ENCODE results near the gene SLC22A23. TPM values are rescaled to one million over a fixed set of nuclear protein-coding genes. Genes with fewer than 3 reads are reported as not detected.

SLC22A23 gene
- total RNA-seq, 1 donor from 2014 or later = 5.7 TPM

GRCh38 chr6:3329393-3330051 lies 127.3 kb downstream of the SLC22A23 start:
- H3K4me3 Mint-ChIP-seq (ENCODE audit: unreplicated experiment) = no peak overlapping the region
- H3K27ac Mint-ChIP-seq (ENCODE audit: unreplicated experiment) = no peak overlapping the region

GRCh38 chr6:3328796-3329195 lies 128.1 kb downstream of the SLC22A23 start:
- H3K27me3 Mint-ChIP-seq (ENCODE audit: low read depth, unreplicated experiment) = no peaks in the 10 kb centered on the region
- no peak overlapping the region for H3K4me3 Mint-ChIP-seq (ENCODE audit: unreplicated experiment)
- TF ChIP-seq EZH2 (IDR thresholded peaks at IDR 0.05; ENCODE audit: insufficient read depth, low read length) = no peak
- TF ChIP-seq, protein P1, sequence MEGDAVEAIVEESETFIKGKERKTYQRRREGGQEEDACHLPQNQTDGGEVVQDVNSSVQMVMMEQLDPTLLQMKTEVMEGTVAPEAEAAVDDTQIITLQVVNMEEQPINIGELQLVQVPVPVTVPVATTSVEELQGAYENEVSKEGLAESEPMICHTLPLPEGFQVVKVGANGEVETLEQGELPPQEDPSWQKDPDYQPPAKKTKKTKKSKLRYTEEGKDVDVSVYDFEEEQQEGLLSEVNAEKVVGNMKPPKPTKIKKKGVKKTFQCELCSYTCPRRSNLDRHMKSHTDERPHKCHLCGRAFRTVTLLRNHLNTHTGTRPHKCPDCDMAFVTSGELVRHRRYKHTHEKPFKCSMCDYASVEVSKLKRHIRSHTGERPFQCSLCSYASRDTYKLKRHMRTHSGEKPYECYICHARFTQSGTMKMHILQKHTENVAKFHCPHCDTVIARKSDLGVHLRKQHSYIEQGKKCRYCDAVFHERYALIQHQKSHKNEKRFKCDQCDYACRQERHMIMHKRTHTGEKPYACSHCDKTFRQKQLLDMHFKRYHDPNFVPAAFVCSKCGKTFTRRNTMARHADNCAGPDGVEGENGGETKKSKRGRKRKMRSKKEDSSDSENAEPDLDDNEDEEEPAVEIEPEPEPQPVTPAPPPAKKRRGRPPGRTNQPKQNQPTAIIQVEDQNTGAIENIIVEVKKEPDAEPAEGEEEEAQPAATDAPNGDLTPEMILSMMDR (IDR thresholded peaks at IDR 0.05; ENCODE audit: insufficient read depth, low read depth, low read length) = no peak
- no peaks in the 10 kb centered on the region for H3K36me3 Mint-ChIP-seq (ENCODE audit: low read depth, unreplicated experiment)
- Histone ChIP-seq H3K4me3 (ENCODE audit: insufficient read depth, low read depth, low read length) (no peak overlapping the region), H3K4me2 (ENCODE audit: low read length) (peak overlapping the region; percentile 66), H3K27ac (ENCODE audit: low read depth, low read length) (peak overlapping the region; percentile 71), H3K79me2 (ENCODE audit: insufficient read depth, low read length) (no peaks in the 10 kb centered on the region), H4K20me1 (ENCODE audit: insufficient read depth, low read length) (no peaks in the 10 kb centered on the region), H3K27me3 (ENCODE audit: insufficient read depth, low read length) (no peaks in the 10 kb centered on the region), H3K4me1 (ENCODE audit: insufficient read depth, low read length) (peaks cover 48% of the 10 kb centered on the region), H3K9me3 (ENCODE audit: insufficient read depth, low read depth, low read length) (no peaks in the 10 kb centered on the region), H3K36me3 (ENCODE audit: insufficient read depth, low read length) (no peaks in the 10 kb centered on the region), H2AFZ (ENCODE audit: low read depth, low read length) (peak overlapping the region; percentile 24), H3K9ac (ENCODE audit: low read length) (peak overlapping the region; percentile 67)
- no peaks in the 10 kb centered on the region for H3K9me3 Mint-ChIP-seq (ENCODE audit: unreplicated experiment)
- no peak for DNase-seq (ENCODE audit: low read depth)
- H3K27ac Mint-ChIP-seq (ENCODE audit: unreplicated experiment) = no peak overlapping the region
- no peak for FAIRE-seq
- H3K4me1 Mint-ChIP-seq (ENCODE audit: low read depth, unreplicated experiment) = peaks cover 18% of the 10 kb centered on the region

More at GRCh38 chr6:3329393-3330051, 127.3 kb downstream of the SLC22A23 start:
- no peaks in the 10 kb centered on the region for H3K9me3 ChIP-seq (ENCODE audit: insufficient read depth, low read depth, low read length)
- H3K79me2 ChIP-seq (ENCODE audit: insufficient read depth, low read length) = no peaks in the 10 kb centered on the region
- no peaks in the 10 kb centered on the region for H3K27me3 ChIP-seq (ENCODE audit: insufficient read depth, low read length)
- FAIRE-seq (no peak), DNase-seq (ENCODE audit: low read depth) (no peak)
- Mint-ChIP-seq H3K4me1 (ENCODE audit: low read depth, unreplicated experiment) (peaks cover 12% of the 10 kb centered on the region), H3K36me3 (ENCODE audit: low read depth, unreplicated experiment) (no peaks in the 10 kb centered on the region), H3K9me3 (ENCODE audit: unreplicated experiment) (no peaks in the 10 kb centered on the region), H3K27me3 (ENCODE audit: low read depth, unreplicated experiment) (no peaks in the 10 kb centered on the region)
- no peak overlapping the region for H3K4me3 ChIP-seq (ENCODE audit: insufficient read depth, low read depth, low read length)
- H3K4me1 ChIP-seq (ENCODE audit: insufficient read depth, low read length) = peaks cover 42% of the 10 kb centered on the region
- no peak overlapping the region for H2AFZ ChIP-seq (ENCODE audit: low read depth, low read length)
- peak overlapping the region; percentile 71 for H3K27ac ChIP-seq (ENCODE audit: low read depth, low read length)
- TF ChIP-seq, protein P1 (IDR thresholded peaks at IDR 0.05; ENCODE audit: insufficient read depth, low read depth, low read length) = no peak
- no peak for TF ChIP-seq EZH2 (IDR thresholded peaks at IDR 0.05; ENCODE audit: insufficient read depth, low read length)
- peak overlapping the region; percentile 67 for H3K9ac ChIP-seq (ENCODE audit: low read length)
- no peaks in the 10 kb centered on the region for H4K20me1 ChIP-seq (ENCODE audit: insufficient read depth, low read length)
- no peak overlapping the region for H3K4me2 ChIP-seq (ENCODE audit: low read length)
- no peaks in the 10 kb centered on the region for H3K36me3 ChIP-seq (ENCODE audit: insufficient read depth, low read length)

GRCh38 chr6:3328145-3328544 lies 128.7 kb downstream of the SLC22A23 start:
- H3K27ac Mint-ChIP-seq (ENCODE audit: unreplicated experiment) = no peak overlapping the region
- Histone ChIP-seq H3K36me3 (ENCODE audit: insufficient read depth, low read length) (no peaks in the 10 kb centered on the region), H3K27me3 (ENCODE audit: insufficient read depth, low read length) (no peaks in the 10 kb centered on the region), H3K79me2 (ENCODE audit: insufficient read depth, low read length) (no peaks in the 10 kb centered on the region), H4K20me1 (ENCODE audit: insufficient read depth, low read length) (no peaks in the 10 kb centered on the region), H3K4me2 (ENCODE audit: low read length) (peak overlapping the region; percentile 66), H2AFZ (ENCODE audit: low read depth, low read length) (peak overlapping the region; percentile 64), H3K4me3 (ENCODE audit: insufficient read depth, low read depth, low read length) (no peak overlapping the region), H3K27ac (ENCODE audit: low read depth, low read length) (peak overlapping the region; percentile 71), H3K9me3 (ENCODE audit: insufficient read depth, low read depth, low read length) (no peaks in the 10 kb centered on the region), H3K4me1 (ENCODE audit: insufficient read depth, low read length) (peaks cover 51% of the 10 kb centered on the region), H3K9ac (ENCODE audit: low read length) (peak overlapping the region; percentile 67)
- FAIRE-seq = peak; percentile 43
- DNase-seq (ENCODE audit: low read depth) = peak; percentile 80
- H3K9me3 Mint-ChIP-seq (ENCODE audit: unreplicated experiment) = no peaks in the 10 kb centered on the region
- no peak overlapping the region for H3K4me3 Mint-ChIP-seq (ENCODE audit: unreplicated experiment)
- no peaks in the 10 kb centered on the region for H3K36me3 Mint-ChIP-seq (ENCODE audit: low read depth, unreplicated experiment)
- no peak for TF ChIP-seq EZH2 (IDR thresholded peaks at IDR 0.05; ENCODE audit: insufficient read depth, low read length)
- TF ChIP-seq, protein P1 (IDR thresholded peaks at IDR 0.05; ENCODE audit: insufficient read depth, low read depth, low read length) = no peak
- peaks cover 21% of the 10 kb centered on the region for H3K4me1 Mint-ChIP-seq (ENCODE audit: low read depth, unreplicated experiment)
- no peaks in the 10 kb centered on the region for H3K27me3 Mint-ChIP-seq (ENCODE audit: low read depth, unreplicated experiment)
